Effector memory CD4-positive, alpha-beta T cell (primary cell): ENCODE measurements around the gene MS4A15.

Experiments
- DNase-seq, 3 donors: peaks; one replicate each; pipeline ENCODE4 v3.0.0-alpha.2; 2020
- H3K27ac ChIP-seq: 2 replicates; pipeline ENCODE4 v1.7.0; 2013; ENCODE audit warnings: mild to moderate bottlenecking, low read length, moderate library complexity; ENCODE audit not compliant: insufficient read depth, poor library complexity, severe bottlenecking
- H3K27me3 ChIP-seq: replicated peaks from 2 replicates; pipeline ENCODE4 v1.7.0; 2013; ENCODE audit warnings: mild to moderate bottlenecking, low read length; ENCODE audit not compliant: insufficient read depth, control insufficient read depth, poor library complexity, severe bottlenecking
- H3K36me3 ChIP-seq: 2 replicates; pipeline ENCODE4 v1.7.0; 2013; ENCODE audit warnings: mild to moderate bottlenecking, low read length, moderate library complexity; ENCODE audit not compliant: control insufficient read depth, insufficient read depth
- H3K4me1 ChIP-seq: 2 replicates; pipeline ENCODE4 v1.7.0; 2013; ENCODE audit warnings: low read length, mild to moderate bottlenecking; ENCODE audit not compliant: control insufficient read depth, insufficient read depth, poor library complexity, severe bottlenecking
- H3K4me3 ChIP-seq: 2 replicates; pipeline ENCODE4 v1.7.0; 2013; ENCODE audit warnings: low read length, low read depth, mild to moderate bottlenecking; ENCODE audit not compliant: insufficient read depth, poor library complexity, severe bottlenecking
- H3K9me3 ChIP-seq: 2 replicates; pipeline ENCODE4 v1.7.0; 2013; ENCODE audit warnings: mild to moderate bottlenecking, low read length, moderate library complexity; ENCODE audit not compliant: control insufficient read depth

Gene MS4A15

GRCh38 chr11:60725592-60725991 lies 31.1 kb upstream of the MS4A15 start:
- no peaks in the 10 kb centered on the region for H3K27me3 ChIP-seq

DNA sequence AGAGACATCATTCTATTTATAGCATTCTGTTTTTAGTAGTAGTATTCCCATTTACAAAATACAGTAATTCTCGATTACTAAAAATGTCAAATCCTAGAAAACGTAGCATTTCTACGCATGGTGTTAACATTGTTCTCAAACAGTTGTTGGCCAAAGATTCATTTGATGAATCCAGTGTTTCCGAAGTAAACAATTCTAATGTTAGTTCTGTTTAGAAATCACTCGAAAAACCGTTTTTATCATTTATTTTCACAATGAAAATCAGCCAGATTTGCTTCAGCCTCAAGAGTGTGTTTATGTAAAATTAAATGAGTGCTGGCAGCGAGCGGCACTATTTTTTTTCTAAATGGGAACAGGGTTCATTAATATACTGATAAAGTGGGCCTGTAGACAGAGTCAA lies 25.1 kb upstream of the MS4A15 start:
- Histone ChIP-seq H3K4me1 (no peaks in the 10 kb centered on the region), H3K9me3 (no peaks in the 10 kb centered on the region), H3K27ac (no peak overlapping the region), H3K27me3 (no peaks in the 10 kb centered on the region), H3K36me3 (no peaks in the 10 kb centered on the region), H3K4me3 (no peak overlapping the region)
- DNase-seq = no peak

More at GRCh38 chr11:60725592-60725991, 31.1 kb upstream of the MS4A15 start:
- H3K4me1 ChIP-seq = no peaks in the 10 kb centered on the region
- DNase-seq = no peak
- no peaks in the 10 kb centered on the region for H3K9me3 ChIP-seq
- H3K36me3 ChIP-seq = no peaks in the 10 kb centered on the region
- H3K4me3 ChIP-seq = no peak overlapping the region
- no peak overlapping the region for H3K27ac ChIP-seq

DNA sequence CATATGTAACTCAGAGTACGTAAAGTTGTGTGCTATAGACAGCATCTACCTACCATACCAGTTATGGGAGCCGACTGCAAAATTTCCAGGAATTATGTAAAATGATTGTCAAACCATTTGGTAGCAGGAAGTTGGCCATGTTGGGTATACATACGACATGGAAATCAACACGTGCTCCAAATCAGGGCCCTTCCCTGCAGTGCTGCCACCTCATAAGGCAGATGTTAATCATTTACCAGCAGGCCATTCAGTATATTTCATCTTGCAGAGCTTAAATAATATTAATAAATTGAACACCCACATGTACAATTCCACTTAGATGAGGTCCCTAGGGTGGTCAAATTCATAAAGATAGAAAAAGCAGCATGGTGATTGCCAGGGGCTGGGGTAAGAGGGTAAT lies 22.4 kb upstream of the MS4A15 start:
- H3K27me3 ChIP-seq = no peaks in the 10 kb centered on the region
- DNase-seq = no peak
- H3K4me1 ChIP-seq = no peaks in the 10 kb centered on the region
- H3K4me3 ChIP-seq = no peak overlapping the region
- no peak overlapping the region for H3K27ac ChIP-seq
- no peaks in the 10 kb centered on the region for H3K36me3 ChIP-seq
- H3K9me3 ChIP-seq = no peaks in the 10 kb centered on the region

- H3K27ac ChIP-seq = no peak overlapping the region
- H3K36me3 ChIP-seq = no peaks in the 10 kb centered on the region
- no peak overlapping the region for H3K4me3 ChIP-seq
- no peaks in the 10 kb centered on the region for H3K4me1 ChIP-seq
- no peaks in the 10 kb centered on the region for H3K9me3 ChIP-seq
- no peaks in the 10 kb centered on the region for H3K27me3 ChIP-seq
- no peak for DNase-seq
Measured at GRCh38 chr11:60739114-60739513, 17.6 kb upstream of the MS4A15 start.

DNA sequence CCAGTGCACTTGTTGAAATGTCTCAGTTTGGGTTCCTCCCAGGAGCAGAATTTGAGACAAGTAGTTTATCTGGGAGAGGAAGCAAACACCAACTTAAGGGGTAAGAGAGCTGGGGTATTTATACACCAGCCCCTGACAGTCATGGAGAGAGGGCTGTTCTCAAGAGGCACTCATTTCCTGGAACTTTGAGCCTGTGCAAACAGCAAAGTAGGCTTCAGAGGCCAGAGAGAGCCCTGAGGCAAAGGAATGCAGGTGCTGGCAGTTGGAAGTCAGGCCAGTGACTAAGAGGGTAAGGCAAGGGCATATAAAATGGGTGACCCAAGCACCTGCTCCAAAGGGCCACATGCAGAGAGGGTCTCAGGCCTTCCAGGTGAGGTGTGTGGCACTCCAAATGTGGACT lies 16.1 kb upstream of the MS4A15 start:
- DNase-seq = no peak
- Histone ChIP-seq H3K36me3 (no peaks in the 10 kb centered on the region), H3K27me3 (no peaks in the 10 kb centered on the region), H3K27ac (no peak overlapping the region), H3K4me1 (no peaks in the 10 kb centered on the region), H3K9me3 (no peaks in the 10 kb centered on the region), H3K4me3 (no peak overlapping the region)

GRCh38 chr11:60741421-60741820 lies 15.2 kb upstream of the MS4A15 start:
- no peak for DNase-seq
- no peaks in the 10 kb centered on the region for H3K4me1 ChIP-seq
- H3K4me3 ChIP-seq = no peak overlapping the region
- H3K36me3 ChIP-seq = no peaks in the 10 kb centered on the region
- no peaks in the 10 kb centered on the region for H3K9me3 ChIP-seq
- H3K27me3 ChIP-seq = no peaks in the 10 kb centered on the region
- H3K27ac ChIP-seq = no peak overlapping the region

DNA sequence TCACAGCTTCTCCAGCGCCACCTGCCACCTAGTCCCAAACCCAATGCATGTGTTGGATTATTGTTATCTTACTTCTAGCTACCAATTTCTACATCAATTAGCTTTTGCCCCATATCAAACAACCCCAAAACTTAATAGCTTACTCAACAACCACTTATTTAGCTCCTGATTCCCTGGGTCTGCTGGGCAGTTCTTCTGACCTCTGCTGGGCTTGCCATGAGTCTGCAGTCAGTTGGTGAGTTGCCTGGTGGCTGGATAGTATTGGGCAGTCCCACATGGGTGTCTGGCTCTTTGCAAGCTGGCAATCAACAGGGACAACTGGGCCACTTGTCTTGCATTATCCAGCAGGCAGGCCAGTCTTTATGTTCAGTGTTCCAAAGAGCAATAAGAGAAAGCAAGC lies 13.6 kb upstream of the MS4A15 start:
- H3K4me1 ChIP-seq = no peaks in the 10 kb centered on the region
- H3K9me3 ChIP-seq = no peaks in the 10 kb centered on the region

DNA sequence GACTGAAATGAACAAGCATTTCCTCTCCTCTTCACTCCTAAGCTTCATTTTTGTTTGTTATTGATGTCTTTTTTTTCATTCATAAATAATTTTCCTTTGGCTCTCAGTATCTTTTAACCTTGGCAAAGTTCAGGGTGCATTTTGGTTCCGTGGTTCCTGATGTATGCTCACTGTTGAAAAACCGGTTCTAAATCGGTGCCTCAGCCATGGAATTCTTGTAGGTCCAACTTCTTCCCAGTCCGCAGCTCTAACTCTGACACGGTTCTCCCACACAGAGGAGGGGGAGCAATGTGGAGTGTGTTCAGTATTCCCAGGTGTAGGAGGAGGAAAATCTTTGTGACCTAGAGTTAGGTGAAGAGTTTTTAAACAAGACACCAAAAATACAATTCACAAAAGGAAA lies 12.6 kb upstream of the MS4A15 start:
- no peaks in the 10 kb centered on the region for H3K36me3 ChIP-seq
- no peaks in the 10 kb centered on the region for H3K27me3 ChIP-seq
- no peak overlapping the region for H3K27ac ChIP-seq
- H3K4me1 ChIP-seq = no peaks in the 10 kb centered on the region
- no peak for DNase-seq
- H3K4me3 ChIP-seq = no peak overlapping the region
- no peaks in the 10 kb centered on the region for H3K9me3 ChIP-seq

More for the DNA sequence above, 13.6 kb upstream of the MS4A15 start:
- no peak overlapping the region for H3K4me3 ChIP-seq
- no peaks in the 10 kb centered on the region for H3K36me3 ChIP-seq
- no peak for DNase-seq
- H3K27me3 ChIP-seq = no peaks in the 10 kb centered on the region
- no peak overlapping the region for H3K27ac ChIP-seq

DNA sequence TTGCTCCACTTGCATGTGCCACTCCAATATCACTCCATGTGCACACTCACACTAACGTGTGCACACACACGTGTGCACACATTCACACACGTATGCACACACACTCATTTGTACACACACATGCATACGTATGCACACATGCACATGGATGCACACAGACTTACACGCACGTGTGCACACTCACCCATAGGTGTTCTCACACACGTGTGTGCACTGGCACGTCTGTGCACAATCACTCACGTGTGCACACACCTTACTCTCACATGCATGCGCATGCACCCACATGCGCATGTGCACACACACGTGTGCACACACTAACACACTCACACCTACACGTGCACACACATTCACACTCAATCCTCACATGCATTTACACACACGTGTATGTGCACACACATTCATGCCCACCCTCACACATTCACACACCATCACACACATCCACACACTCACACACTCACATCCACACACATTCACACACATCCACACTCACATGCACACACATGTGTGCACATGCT lies 9.3 kb upstream of the MS4A15 start:
- H3K9me3 ChIP-seq = no peaks in the 10 kb centered on the region
- H3K36me3 ChIP-seq = no peaks in the 10 kb centered on the region
- no peaks in the 10 kb centered on the region for H3K27me3 ChIP-seq
- DNase-seq = no peak
- no peaks in the 10 kb centered on the region for H3K4me1 ChIP-seq
- no peak overlapping the region for H3K27ac ChIP-seq
- H3K4me3 ChIP-seq = no peak overlapping the region

DNA sequence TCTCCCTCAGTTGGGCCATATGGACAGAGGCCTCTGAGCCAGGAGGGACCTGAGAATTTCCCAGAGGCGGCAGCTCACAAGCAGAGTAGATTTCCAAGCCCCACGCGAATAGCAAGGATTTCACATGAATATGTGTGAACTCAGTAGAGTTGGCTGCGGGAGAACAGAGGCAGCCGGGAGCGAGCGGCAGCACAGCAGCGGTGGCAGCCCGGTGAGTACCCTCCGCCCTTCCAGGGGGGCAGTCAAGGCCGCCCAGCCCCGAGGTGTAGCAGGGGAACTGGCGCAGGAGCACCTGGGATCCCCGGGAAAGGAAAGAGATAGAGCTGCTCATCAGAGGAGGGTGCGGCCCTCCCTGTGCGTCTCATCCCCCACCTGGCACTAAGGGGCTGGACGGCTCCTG lies 8.4 kb upstream of the MS4A15 start:
- Histone ChIP-seq H3K4me1 (no peaks in the 10 kb centered on the region), H3K9me3 (no peaks in the 10 kb centered on the region), H3K4me3 (no peak overlapping the region), H3K36me3 (no peaks in the 10 kb centered on the region), H3K27ac (no peak overlapping the region), H3K27me3 (no peaks in the 10 kb centered on the region)
- no peak for DNase-seq

GRCh38 chr11:60748821-60749220 lies 7.8 kb upstream of the MS4A15 start:
- Histone ChIP-seq H3K36me3 (no peaks in the 10 kb centered on the region), H3K4me3 (no peak overlapping the region), H3K9me3 (no peaks in the 10 kb centered on the region), H3K4me1 (no peaks in the 10 kb centered on the region), H3K27me3 (no peaks in the 10 kb centered on the region), H3K27ac (no peak overlapping the region)
- DNase-seq = no peak
